ENCODE measurements around the gene RPGR.

RPGR gene

GRCh38 chrX:38220415-38221390 is 106.6 kb downstream of the RPGR start, which contains the start of gene SRPX:
Gene SRPX, minus strand, starts transcription at chrX:38220871. Its CDS starts 79 bp downstream, at chrX:38220792.
- no peak for TF ChIP-seq CTCF (IDR thresholded peaks at IDR 0.05; ENCODE audit: low read depth, low read length)
- H3K4me3 ChIP-seq (ENCODE audit: low read depth, low read length), result peak within 1 kb of the TSS; percentile 60

GRCh38 chrX:38220024-38220414 is 107.3 kb downstream of the RPGR start:
- H3K4me3 ChIP-seq (ENCODE audit: low read depth, low read length), result peak overlapping the region; percentile 60
- TF ChIP-seq CTCF (IDR thresholded peaks at IDR 0.05; ENCODE audit: low read depth, low read length), result peak; percentile 39
